ENCODE results near the gene ABL2.

- TF ChIP-seq CTCF (IDR thresholded peaks at IDR 0.05) (no peak), POLR2A (IDR thresholded peaks at IDR 0.05) (no peak)
These were observed 176.7 kb downstream of the ABL2 start for GRCh38 chr1:179052776-179053175.
